HEK293 (cell line): Measurements from ENCODE around the gene ZNF12.

ENCODE experiments used
- CTCF ChIA-PET: fragments of 350-600 bp; formaldehyde crosslinking; extraction: SDS; loops from one replicate; lab custom pipeline; 2021; ENCODE audit warnings: antibody characterized with exemption; lab: Yijun Ruan, JAX
- POLR2A ChIA-PET: fragments of 300-600 bp; formaldehyde crosslinking; extraction: SDS; loops from one replicate; lab custom pipeline; 2020; ENCODE audit warnings: antibody characterized with exemption, inconsistent platforms; lab: Yijun Ruan, JAX
- H3K27ac ChIP-seq: fragments of 200-500 bp; sonication (Bioruptor generic); 2 replicates; pipeline ENCODE4 v1.5.1; 2014; ENCODE audit warnings: low read depth, low read length, control low read depth, inconsistent platforms; ENCODE audit errors: extremely low read depth
- H3K36me3 ChIP-seq, 2 experiments: fragments of 200-500 bp in 1 of 2; sonication (Bioruptor generic) in 1 of 2; 1 replicate in 1 of 2; 2 replicates in 1 of 2; pipeline ENCODE4 v1.5.1; 2014 to 2017; ENCODE audit warnings: inconsistent platforms in 2 of 2, low read length in 2 of 2; ENCODE audit not compliant: control insufficient read depth in 2 of 2, insufficient read depth in 1 of 2
- H3K4me1 ChIP-seq: fragments of 200-500 bp; sonication (Bioruptor generic); 2 replicates; pipeline ENCODE4 v1.5.1; 2014; ENCODE audit warnings: mild to moderate bottlenecking, low read length, inconsistent platforms; ENCODE audit not compliant: control insufficient read depth, insufficient read depth
- H3K4me3 ChIP-seq: 2 replicates; pipeline ENCODE4 v1.5.1; 2011; ENCODE audit warnings: low read depth, mild to moderate bottlenecking, control low read depth, low read length, moderate library complexity
- H3K9me3 ChIP-seq: fragments of 200-500 bp; sonication (Bioruptor generic); 2 replicates; pipeline ENCODE4 v1.5.1; 2014; ENCODE audit warnings: low read depth, low read length, inconsistent platforms; ENCODE audit not compliant: control insufficient read depth, insufficient read depth
- KLF10 ChIP-seq: fragments of 450-650 bp; IDR thresholded peaks from 2 replicates; pipeline ENCODE4 v1.5.1; 2018; ENCODE audit warnings: missing biosample characterization, mild to moderate bottlenecking, missing genetic modification characterization
- KLF16 ChIP-seq: fragments of 450-650 bp; formaldehyde crosslinking; IDR thresholded peaks from 2 replicates; pipeline ENCODE4 v1.5.1; 2017; ENCODE audit warnings: missing biosample characterization, missing genetic modification characterization
- OSR2 ChIP-seq: fragments of 450-650 bp; formaldehyde crosslinking; IDR thresholded peaks from 2 replicates; pipeline ENCODE4 v1.5.1; 2016; ENCODE audit warnings: missing biosample characterization, missing genetic modification characterization
- SP2 ChIP-seq: fragments of 450-650 bp; formaldehyde crosslinking; IDR thresholded peaks from 2 replicates; pipeline ENCODE4 v1.5.1; 2016; ENCODE audit warnings: missing biosample characterization, missing genetic modification characterization
- YY1 ChIP-seq: fragments of 450-650 bp; formaldehyde crosslinking; IDR thresholded peaks from 2 replicates; pipeline ENCODE4 v1.5.1; 2018; ENCODE audit warnings: missing biosample characterization, missing genetic modification characterization
- ZFHX2 ChIP-seq: fragments of 450-650 bp; formaldehyde crosslinking; conservative IDR thresholded peaks from 2 replicates; pipeline ENCODE4 v1.5.1; 2016; ENCODE audit warnings: missing biosample characterization, missing genetic modification characterization
- ZFP37 ChIP-seq: fragments of 450-650 bp; formaldehyde crosslinking; IDR thresholded peaks from 2 replicates; pipeline ENCODE4 v1.5.1; 2016; ENCODE audit warnings: missing biosample characterization, missing genetic modification characterization
- ZNF174 ChIP-seq: fragments of 450-650 bp; formaldehyde crosslinking; IDR thresholded peaks from 2 replicates; pipeline ENCODE4 v1.5.0; 2017; ENCODE audit warnings: missing biosample characterization, mild to moderate bottlenecking, missing genetic modification characterization
- ZNF292 ChIP-seq: fragments of 450-650 bp; formaldehyde crosslinking; IDR thresholded peaks from 2 replicates; pipeline ENCODE4 v1.5.1; 2016; ENCODE audit warnings: low read depth, missing biosample characterization, missing genetic modification characterization, borderline replicate concordance
- ZNF335 ChIP-seq: fragments of 450-650 bp; formaldehyde crosslinking; conservative IDR thresholded peaks from 2 replicates; pipeline ENCODE4 v1.5.1; 2016; ENCODE audit warnings: missing biosample characterization, missing genetic modification characterization
- ZNF433 ChIP-seq: fragments of 450-650 bp; formaldehyde crosslinking; IDR thresholded peaks from 2 replicates; pipeline ENCODE4 v1.5.1; 2016; ENCODE audit warnings: missing biosample characterization, missing genetic modification characterization, low read depth
- ZNF514 ChIP-seq: fragments of 450-650 bp; formaldehyde crosslinking; IDR thresholded peaks from 2 replicates; pipeline ENCODE4 v1.5.1; 2016; ENCODE audit warnings: missing biosample characterization, missing genetic modification characterization
- ZNF561 ChIP-seq: fragments of 450-650 bp; IDR thresholded peaks from 2 replicates; pipeline ENCODE4 v1.5.1; 2018; ENCODE audit warnings: missing biosample characterization, missing genetic modification characterization, borderline replicate concordance
- ZNF654 ChIP-seq: fragments of 450-650 bp; formaldehyde crosslinking; IDR thresholded peaks from 2 replicates; pipeline ENCODE4 v1.5.1; 2016; ENCODE audit warnings: low read depth, missing biosample characterization, missing genetic modification characterization
- ZNF76 ChIP-seq: fragments of 450-650 bp; formaldehyde crosslinking; IDR thresholded peaks from 2 replicates; pipeline ENCODE4; 2016; ENCODE audit warnings: low read depth, missing biosample characterization, missing genetic modification characterization, borderline replicate concordance
- ZNF792 ChIP-seq: fragments of 450-650 bp; formaldehyde crosslinking; IDR thresholded peaks from 2 replicates; pipeline ENCODE4 v1.5.1; 2016; ENCODE audit warnings: missing biosample characterization, missing genetic modification characterization
- TF ChIP-seq, protein P1 (sequence below): fragments of 450-650 bp; formaldehyde crosslinking; IDR thresholded peaks from 2 replicates; pipeline ENCODE4 v1.5.1; 2016; ENCODE audit warnings: missing biosample characterization, missing genetic modification characterization
- TF ChIP-seq, protein P2 (sequence below): sonication (generic); formaldehyde crosslinking; IDR thresholded peaks from 2 replicates; pipeline ENCODE4 v1.8.1; 2022; ENCODE audit warnings: mild to moderate bottlenecking, moderate library complexity, missing genetic modification reagents
- TF ChIP-seq, protein P3 (sequence below): fragments of 450-650 bp; formaldehyde crosslinking; IDR thresholded peaks from 2 replicates; pipeline ENCODE4; 2016; ENCODE audit warnings: missing biosample characterization, missing genetic modification characterization
- TF ChIP-seq, protein P4 (sequence below): fragments of 450-650 bp; formaldehyde crosslinking; IDR thresholded peaks from 2 replicates; pipeline ENCODE4 v1.5.1; 2016; ENCODE audit warnings: missing biosample characterization, missing genetic modification characterization
- TF ChIP-seq, protein P5 (sequence below): fragments of 450-650 bp; formaldehyde crosslinking; IDR thresholded peaks from 2 replicates; pipeline ENCODE4 v1.5.1; 2016; ENCODE audit warnings: missing biosample characterization, missing genetic modification characterization
- TF ChIP-seq, protein P6 (sequence below): fragments of 450-650 bp; formaldehyde crosslinking; IDR thresholded peaks from 2 replicates; pipeline ENCODE4 v1.5.1; 2016; ENCODE audit warnings: missing biosample characterization, missing genetic modification characterization
- TF ChIP-seq, protein P7 (sequence below): fragments of 450-650 bp; formaldehyde crosslinking; IDR thresholded peaks from 2 replicates; pipeline ENCODE4 v1.5.1; 2017; ENCODE audit warnings: missing biosample characterization, missing genetic modification characterization

ZNF12 gene

DNA sequence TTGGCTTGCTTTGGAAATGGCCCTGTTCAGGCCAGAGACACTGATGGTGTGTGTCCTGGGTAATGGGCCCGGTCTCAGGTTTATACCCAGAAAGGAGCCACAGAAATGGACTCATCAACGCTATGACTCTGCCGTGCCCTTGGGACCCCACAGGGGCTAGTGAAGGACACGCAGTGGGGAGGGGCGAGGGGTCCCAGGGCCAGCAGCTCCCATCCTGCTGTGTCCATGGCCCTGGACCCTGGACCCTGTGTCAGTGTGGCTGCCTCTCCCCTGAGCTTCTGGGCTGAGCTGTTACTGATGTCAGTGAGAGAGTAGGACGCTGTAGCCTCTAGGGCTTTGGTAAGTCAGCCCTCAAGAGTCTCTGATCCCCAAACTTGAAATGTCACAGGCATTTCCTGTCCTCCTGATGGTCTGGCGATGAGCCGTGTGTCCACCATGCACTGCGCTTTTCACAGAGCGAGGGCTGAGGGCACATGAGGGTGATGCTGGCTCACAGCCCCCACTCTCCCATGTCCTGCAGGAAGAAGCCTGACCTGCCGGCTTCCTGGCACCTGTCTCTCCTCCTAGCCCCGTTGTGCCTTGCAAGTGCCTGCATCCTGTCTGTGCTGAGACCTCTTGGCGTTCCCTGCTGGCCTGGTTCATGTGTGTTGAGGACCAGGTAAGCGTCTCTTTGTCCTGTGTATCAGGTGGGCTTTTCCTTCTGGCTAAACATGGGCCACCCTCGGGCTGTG is 65.3 kb downstream of the ZNF12 start:
- POLR2A ChIA-PET = no interaction called here
- TF ChIP-seq, protein P1, sequence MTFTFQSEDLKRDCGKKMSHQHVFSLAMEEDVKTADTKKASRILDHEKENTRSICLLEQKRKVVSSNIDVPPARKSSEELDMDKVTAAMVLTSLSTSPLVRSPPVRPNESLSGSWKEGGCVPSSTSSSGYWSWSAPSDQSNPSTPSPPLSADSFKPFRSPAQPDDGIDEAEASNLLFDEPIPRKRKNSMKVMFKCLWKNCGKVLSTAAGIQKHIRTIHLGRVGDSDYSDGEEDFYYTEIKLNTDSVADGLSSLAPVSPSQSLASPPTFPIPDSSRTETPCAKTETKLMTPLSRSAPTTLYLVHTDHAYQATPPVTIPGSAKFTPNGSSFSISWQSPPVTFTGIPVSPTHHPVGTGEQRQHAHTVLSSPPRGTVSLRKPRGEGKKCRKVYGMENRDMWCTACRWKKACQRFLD = no peak
- no peak for TF ChIP-seq ZNF174 (tag by site-specific recombination)
- TF ChIP-seq, protein P2, sequence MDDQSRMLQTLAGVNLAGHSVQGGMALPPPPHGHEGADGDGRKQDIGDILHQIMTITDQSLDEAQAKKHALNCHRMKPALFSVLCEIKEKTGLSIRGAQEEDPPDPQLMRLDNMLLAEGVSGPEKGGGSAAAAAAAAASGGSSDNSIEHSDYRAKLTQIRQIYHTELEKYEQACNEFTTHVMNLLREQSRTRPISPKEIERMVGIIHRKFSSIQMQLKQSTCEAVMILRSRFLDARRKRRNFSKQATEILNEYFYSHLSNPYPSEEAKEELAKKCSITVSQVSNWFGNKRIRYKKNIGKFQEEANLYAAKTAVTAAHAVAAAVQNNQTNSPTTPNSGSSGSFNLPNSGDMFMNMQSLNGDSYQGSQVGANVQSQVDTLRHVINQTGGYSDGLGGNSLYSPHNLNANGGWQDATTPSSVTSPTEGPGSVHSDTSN (CRISPR knock-in tag) = no peak
- TF ChIP-seq, protein P3, sequence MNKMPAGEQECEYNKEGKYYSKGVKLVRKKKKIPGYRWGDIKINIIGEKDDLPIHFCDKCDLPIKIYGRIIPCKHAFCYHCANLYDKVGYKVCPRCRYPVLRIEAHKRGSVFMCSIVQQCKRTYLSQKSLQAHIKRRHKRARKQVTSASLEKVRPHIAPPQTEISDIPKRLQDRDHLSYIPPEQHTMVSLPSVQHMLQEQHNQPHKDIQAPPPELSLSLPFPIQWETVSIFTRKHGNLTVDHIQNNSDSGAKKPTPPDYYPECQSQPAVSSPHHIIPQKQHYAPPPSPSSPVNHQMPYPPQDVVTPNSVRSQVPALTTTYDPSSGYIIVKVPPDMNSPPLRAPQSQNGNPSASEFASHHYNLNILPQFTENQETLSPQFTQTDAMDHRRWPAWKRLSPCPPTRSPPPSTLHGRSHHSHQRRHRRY = no peak
- TF ChIP-seq, protein P4, sequence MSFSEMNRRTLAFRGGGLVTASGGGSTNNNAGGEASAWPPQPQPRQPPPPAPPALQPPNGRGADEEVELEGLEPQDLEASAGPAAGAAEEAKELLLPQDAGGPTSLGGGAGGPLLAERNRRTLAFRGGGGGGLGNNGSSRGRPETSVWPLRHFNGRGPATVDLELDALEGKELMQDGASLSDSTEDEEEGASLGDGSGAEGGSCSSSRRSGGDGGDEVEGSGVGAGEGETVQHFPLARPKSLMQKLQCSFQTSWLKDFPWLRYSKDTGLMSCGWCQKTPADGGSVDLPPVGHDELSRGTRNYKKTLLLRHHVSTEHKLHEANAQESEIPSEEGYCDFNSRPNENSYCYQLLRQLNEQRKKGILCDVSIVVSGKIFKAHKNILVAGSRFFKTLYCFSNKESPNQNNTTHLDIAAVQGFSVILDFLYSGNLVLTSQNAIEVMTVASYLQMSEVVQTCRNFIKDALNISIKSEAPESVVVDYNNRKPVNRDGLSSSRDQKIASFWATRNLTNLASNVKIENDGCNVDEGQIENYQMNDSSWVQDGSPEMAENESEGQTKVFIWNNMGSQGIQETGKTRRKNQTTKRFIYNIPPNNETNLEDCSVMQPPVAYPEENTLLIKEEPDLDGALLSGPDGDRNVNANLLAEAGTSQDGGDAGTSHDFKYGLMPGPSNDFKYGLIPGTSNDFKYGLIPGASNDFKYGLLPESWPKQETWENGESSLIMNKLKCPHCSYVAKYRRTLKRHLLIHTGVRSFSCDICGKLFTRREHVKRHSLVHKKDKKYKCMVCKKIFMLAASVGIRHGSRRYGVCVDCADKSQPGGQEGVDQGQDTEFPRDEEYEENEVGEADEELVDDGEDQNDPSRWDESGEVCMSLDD (tag by site-specific recombination) = no peak
- no peak for TF ChIP-seq ZNF433 (tag by site-specific recombination)
- no peak for TF ChIP-seq ZNF792
- no peak for TF ChIP-seq ZNF561
- no peak for TF ChIP-seq ZFP37 (tag by site-specific recombination)
- no peak for TF ChIP-seq OSR2
- no peak for TF ChIP-seq ZNF514
- no peak for TF ChIP-seq ZNF292 (tag by site-specific recombination)
- TF ChIP-seq KLF10 = no peak
- TF ChIP-seq ZNF335 (tag by site-specific recombination) = no peak
- no peak for TF ChIP-seq ZNF76 (tag by site-specific recombination)
- TF ChIP-seq, protein P5, sequence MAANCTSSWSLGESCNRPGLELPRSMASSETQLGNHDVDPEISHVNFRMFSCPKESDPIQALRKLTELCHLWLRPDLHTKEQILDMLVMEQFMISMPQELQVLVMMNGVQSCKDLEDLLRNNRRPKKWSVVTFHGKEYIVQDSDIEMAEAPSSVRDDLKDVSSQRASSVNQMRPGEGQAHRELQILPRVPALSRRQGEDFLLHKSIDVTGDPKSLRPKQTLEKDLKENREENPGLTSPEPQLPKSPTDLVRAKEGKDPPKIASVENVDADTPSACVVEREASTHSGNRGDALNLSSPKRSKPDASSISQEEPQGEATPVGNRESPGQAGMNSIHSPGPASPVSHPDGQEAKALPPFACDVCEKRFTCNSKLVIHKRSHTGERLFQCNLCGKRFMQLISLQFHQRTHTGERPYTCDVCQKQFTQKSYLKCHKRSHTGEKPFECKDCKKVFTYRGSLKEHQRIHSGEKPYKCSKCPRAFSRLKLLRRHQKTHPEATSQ (tag by site-specific recombination) = no peak
- CTCF ChIA-PET = no interaction called here
- Histone ChIP-seq H3K9me3 (no peaks in the 10 kb centered on the region), H3K36me3 (peaks cover 0 to 69% of the 10 kb centered on the region in 2 experiments; a peak in 2 of 3 replicates), H3K4me3 (no peak overlapping the region), H3K27ac (no peak overlapping the region), H3K4me1 (no peaks in the 10 kb centered on the region)

DNA sequence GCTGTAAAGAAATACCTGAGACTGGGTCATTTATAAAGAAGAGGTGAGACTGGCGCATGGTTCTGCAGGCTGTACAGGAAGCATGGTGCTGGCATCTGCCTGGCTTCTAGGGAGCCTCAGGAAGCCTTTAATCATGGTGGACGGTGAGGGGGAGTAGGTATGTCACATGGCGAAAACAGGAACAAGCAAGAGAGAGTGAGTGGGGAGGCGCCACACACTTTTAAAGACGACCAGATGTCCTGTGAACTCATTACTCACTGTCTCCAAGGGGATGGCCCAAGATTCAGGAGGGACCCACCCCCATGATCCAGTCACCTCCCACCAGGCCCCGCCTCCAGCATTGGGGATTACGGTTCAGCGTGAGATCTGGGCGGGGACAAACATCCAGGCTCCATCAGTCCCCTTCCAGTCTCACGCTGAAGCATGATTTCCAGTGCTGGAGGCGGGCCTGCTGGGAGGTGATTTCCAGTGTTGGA is 66.5 kb downstream of the ZNF12 start:
- Histone ChIP-seq H3K36me3 (peaks cover 0 to 63% of the 10 kb centered on the region in 2 experiments; a peak in 2 of 3 replicates), H3K4me1 (no peaks in the 10 kb centered on the region), H3K27ac (no peak overlapping the region), H3K4me3 (no peak overlapping the region), H3K9me3 (no peaks in the 10 kb centered on the region)
- POLR2A ChIA-PET = no interaction called here
- CTCF ChIA-PET = no interaction called here
- TF ChIP-seq SP2 (tag by site-specific recombination) (peak; percentile 72), YY1 (tag by site-specific recombination) (no peak), KLF16 (tag by site-specific recombination) (no peak), ZFHX2 (tag by site-specific recombination) (peak; percentile 64), ZNF654 (tag by site-specific recombination) (no peak)
- TF ChIP-seq, protein P6, sequence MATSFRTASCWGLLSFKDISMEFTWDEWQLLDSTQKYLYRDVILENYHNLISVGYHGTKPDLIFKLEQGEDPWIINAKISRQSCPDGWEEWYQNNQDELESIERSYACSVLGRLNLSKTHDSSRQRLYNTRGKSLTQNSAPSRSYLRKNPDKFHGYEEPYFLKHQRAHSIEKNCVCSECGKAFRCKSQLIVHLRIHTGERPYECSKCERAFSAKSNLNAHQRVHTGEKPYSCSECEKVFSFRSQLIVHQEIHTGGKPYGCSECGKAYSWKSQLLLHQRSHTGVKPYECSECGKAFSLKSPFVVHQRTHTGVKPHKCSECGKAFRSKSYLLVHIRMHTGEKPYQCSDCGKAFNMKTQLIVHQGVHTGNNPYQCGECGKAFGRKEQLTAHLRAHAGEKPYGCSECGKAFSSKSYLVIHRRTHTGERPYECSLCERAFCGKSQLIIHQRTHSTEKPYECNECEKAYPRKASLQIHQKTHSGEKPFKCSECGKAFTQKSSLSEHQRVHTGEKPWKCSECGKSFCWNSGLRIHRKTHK = no peak
- TF ChIP-seq, protein P7, sequence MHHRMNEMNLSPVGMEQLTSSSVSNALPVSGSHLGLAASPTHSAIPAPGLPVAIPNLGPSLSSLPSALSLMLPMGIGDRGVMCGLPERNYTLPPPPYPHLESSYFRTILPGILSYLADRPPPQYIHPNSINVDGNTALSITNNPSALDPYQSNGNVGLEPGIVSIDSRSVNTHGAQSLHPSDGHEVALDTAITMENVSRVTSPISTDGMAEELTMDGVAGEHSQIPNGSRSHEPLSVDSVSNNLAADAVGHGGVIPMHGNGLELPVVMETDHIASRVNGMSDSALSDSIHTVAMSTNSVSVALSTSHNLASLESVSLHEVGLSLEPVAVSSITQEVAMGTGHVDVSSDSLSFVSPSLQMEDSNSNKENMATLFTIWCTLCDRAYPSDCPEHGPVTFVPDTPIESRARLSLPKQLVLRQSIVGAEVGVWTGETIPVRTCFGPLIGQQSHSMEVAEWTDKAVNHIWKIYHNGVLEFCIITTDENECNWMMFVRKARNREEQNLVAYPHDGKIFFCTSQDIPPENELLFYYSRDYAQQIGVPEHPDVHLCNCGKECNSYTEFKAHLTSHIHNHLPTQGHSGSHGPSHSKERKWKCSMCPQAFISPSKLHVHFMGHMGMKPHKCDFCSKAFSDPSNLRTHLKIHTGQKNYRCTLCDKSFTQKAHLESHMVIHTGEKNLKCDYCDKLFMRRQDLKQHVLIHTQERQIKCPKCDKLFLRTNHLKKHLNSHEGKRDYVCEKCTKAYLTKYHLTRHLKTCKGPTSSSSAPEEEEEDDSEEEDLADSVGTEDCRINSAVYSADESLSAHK = no peak
